ENCODE results near the gene SLC22A14. TPM values are rescaled to one million over a fixed set of nuclear protein-coding genes. Genes with fewer than 3 reads are reported as not detected.

Gene SLC22A14
- total RNA-seq, 4 donors from 2014 or later = 0.19 to 0.53 TPM; not detected in 2

GRCh38 chr3:38254872-38255271 is 27.2 kb upstream of the SLC22A14 start:
- WGBS, 2 donors = 59 to 89% methylated on average over 1 to 2 of the region's 2 CpGs
- no peaks in the 10 kb centered on the region for H3K9me3 ChIP-seq
- no peaks in the 10 kb centered on the region for H3K4me1 ChIP-seq
- no peak for DNase-seq
- H3K4me3 ChIP-seq = no peak overlapping the region
- H3K27me3 ChIP-seq = no peaks in the 10 kb centered on the region
- peaks cover 10 to 62% (median 16%) of the 10 kb centered on the region in 3 donors for H3K36me3 ChIP-seq
- no peak for TF ChIP-seq CTCF (IDR thresholded peaks at IDR 0.05)
- no peak for TF ChIP-seq POLR2A (IDR thresholded peaks at IDR 0.05)
- H3K27ac ChIP-seq = no peak overlapping the region
- intact Hi-C loops (cut with DNase I) = no loop called here

- TF ChIP-seq CTCF (IDR thresholded peaks at IDR 0.05) (no peak), POLR2A (IDR thresholded peaks at IDR 0.05) (no peak)
- H3K9me3 ChIP-seq = no peaks in the 10 kb centered on the region
- DNase-seq = no peak
- WGBS, 2 donors = 81 to 100% methylated on average over 1 of the region's 1 CpG
- no peaks in the 10 kb centered on the region for H3K27me3 ChIP-seq
- peaks cover 10 to 59% (median 16%) of the 10 kb centered on the region in 3 donors for H3K36me3 ChIP-seq
- H3K4me3 ChIP-seq = no peak overlapping the region
- intact Hi-C loops (cut with DNase I) = no loop called here
- H3K27ac ChIP-seq = no peak overlapping the region
- H3K4me1 ChIP-seq = no peaks in the 10 kb centered on the region
Observed at GRCh38 chr3:38255627-38256026, 26.5 kb upstream of the SLC22A14 start.

GRCh38 chr3:38257583-38257982 is 24.5 kb upstream of the SLC22A14 start:
- Histone ChIP-seq H3K27me3 (no peaks in the 10 kb centered on the region), H3K27ac (no peak overlapping the region), H3K4me3 (no peak overlapping the region), H3K4me1 (no peaks in the 10 kb centered on the region), H3K36me3 (peaks cover 5 to 48% (median 10%) of the 10 kb centered on the region in 3 donors), H3K9me3 (no peaks in the 10 kb centered on the region)
- DNase-seq = no peak
- 56 to 69% methylated on average over 1 of the region's 1 CpG for WGBS, 2 donors
- no peak for TF ChIP-seq POLR2A (IDR thresholded peaks at IDR 0.05)
- TF ChIP-seq CTCF (IDR thresholded peaks at IDR 0.05) = no peak
- intact Hi-C loops (cut with DNase I) = no loop called here

GRCh38 chr3:38260474-38260873 is 21.6 kb upstream of the SLC22A14 start:
- Histone ChIP-seq H3K4me3 (no peak overlapping the region), H3K36me3 (peaks cover 0 to 20% (median 0%) of the 10 kb centered on the region in 3 donors), H3K27me3 (no peaks in the 10 kb centered on the region), H3K9me3 (no peaks in the 10 kb centered on the region), H3K27ac (no peak overlapping the region), H3K4me1 (peaks cover 0 to 10% (median 4%) of the 10 kb centered on the region in 3 donors)
- DNase-seq = no peak
- intact Hi-C loops (cut with DNase I) = no loop called here
- no peak for TF ChIP-seq POLR2A (IDR thresholded peaks at IDR 0.05)
- no peak for TF ChIP-seq CTCF (IDR thresholded peaks at IDR 0.05)
- WGBS, 2 donors = 89% methylated on average over 2 of the region's 2 CpGs

GRCh38 chr3:38264353-38264771 is 17.7 kb upstream of the SLC22A14 start:
- H3K27me3 ChIP-seq = no peaks in the 10 kb centered on the region
- TF ChIP-seq POLR2A (IDR thresholded peaks at IDR 0.05) = no peak
- no peak for TF ChIP-seq CTCF (IDR thresholded peaks at IDR 0.05)
- no peak overlapping the region for H3K27ac ChIP-seq
- H3K36me3 ChIP-seq = peaks cover 0 to 18% (median 0%) of the 10 kb centered on the region in 3 donors
- no peak for DNase-seq
- peaks cover 0 to 10% (median 4%) of the 10 kb centered on the region in 3 donors for H3K4me1 ChIP-seq
- H3K4me3 ChIP-seq = no peak overlapping the region
- 0% methylated on average over 1 of the region's 1 CpG; no CpG with 5 or more reads in 1 of the 2 donors for whole genome bisulfite sequencing, 2 donors
- intact Hi-C loops (cut with DNase I) = no loop called here
- H3K9me3 ChIP-seq = no peaks in the 10 kb centered on the region
